Activated CD4-positive, alpha-beta T cell treated with anti-CD3 and anti-CD28 coated beads for 1 hour (primary cell): Measurements from ENCODE around the gene GREM1.

ENCODE experiments used
- DNase-seq: peaks from one replicate; pipeline ENCODE4 v3.0.0-alpha.2; 2020

Gene GREM1

DNA sequence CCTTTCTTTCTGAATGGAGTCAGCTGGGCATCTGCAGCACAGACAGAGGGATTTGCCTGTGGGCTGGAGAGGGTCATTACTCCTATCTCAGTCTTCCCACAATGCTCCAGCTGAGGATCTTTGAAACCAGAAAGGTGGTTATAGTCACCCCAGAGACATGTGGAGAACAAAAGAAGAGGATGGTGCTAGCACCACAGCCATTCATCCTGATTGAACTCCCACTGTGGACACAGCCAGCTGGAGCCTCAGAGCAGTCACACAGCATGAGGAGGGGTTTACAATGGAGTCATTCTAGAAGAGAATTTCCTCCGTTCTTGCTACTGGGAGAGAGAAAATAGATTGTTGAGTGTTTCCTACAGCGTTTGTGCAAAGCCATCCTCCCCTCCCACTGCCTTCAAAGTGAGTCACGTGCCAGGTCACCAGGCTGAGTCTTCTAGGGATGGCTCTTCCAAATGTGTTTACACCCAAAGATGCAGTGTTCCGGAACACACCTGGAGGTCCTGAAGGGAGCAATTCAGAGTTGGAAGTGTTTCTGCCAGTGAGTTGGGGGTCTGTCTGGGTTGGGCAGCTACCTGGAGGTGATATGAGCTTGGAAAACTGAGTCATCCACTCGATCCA is 18.9 kb upstream of the GREM1 start:
- no peak for DNase-seq

DNA sequence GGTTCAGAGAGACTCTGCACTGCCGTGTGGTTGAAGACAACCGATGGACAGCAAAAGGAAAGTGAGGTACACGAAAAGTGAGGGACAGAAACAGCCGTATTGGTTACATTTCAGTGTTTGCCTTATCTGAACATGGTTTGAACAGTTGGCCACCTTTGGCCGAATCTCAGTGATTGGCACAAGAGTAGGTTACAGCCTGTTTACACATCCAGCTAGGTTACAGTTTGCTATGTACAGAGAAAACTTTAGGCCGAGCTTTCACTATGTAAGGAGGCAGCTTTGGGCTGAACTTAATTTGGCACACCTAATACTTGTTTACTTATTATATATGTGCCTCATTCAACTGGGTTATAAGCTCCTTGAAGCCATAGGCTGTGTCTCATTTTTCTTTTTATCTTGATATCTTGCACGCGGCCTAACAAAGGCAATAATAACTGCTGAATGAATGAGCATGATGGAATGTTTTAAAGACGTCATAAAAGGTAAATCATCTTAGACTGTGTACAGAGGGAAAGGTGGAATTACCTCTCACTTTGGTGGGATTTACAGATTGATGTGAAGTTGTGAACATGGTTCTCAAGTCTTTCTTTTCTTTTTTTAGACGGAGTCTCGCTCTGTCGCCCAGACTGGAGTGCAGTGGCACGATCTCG is 17.2 kb upstream of the GREM1 start:
- DNase-seq, result no peak

DNA sequence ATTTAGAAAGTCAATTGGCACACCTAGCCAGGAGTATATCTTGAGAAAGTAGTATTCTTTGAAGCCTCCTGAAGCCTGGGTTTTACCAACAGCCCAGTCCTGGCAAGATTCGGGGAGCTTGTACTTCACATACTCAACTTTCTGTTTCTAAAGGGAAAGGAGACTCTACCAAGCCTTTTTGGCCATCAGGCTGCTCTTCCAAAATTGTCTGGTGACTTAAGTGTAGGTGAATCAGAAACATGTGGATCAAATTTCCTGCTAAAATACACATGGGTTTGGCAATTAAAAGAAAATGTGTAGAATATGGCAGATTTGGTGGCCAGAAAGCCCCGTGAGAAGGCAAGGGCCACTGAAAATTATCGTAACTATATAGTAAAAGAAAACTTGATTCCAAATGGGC is 15.9 kb upstream of the GREM1 start:
- no peak for DNase-seq

DNA sequence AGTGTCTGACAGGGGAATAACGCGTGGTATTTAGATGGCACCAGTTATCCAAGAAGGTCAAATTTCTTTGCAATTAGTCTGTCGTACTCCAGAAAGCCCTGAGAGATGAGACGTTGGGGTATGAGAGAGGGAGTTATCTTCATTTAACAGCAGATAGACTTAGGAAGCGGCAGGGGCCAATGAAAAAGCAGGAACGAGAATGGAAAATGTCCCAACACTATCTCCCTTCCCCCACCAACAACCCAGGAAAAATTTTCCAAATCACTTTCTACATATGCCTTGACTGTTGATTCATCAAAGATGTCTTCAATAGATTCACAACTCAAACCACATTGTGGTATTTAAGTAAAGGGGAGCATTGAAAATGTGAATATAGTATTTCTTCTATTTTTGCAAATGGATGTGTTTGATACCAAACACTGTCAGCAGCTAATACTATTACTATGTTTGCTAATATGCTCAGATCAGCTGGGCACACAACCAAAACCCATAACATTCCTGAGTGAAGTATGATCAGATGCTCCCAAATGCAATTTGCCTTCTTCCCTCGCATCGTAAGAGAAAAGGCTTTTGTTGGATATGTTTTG is 13.3 kb upstream of the GREM1 start:
- no peak for DNase-seq

DNA sequence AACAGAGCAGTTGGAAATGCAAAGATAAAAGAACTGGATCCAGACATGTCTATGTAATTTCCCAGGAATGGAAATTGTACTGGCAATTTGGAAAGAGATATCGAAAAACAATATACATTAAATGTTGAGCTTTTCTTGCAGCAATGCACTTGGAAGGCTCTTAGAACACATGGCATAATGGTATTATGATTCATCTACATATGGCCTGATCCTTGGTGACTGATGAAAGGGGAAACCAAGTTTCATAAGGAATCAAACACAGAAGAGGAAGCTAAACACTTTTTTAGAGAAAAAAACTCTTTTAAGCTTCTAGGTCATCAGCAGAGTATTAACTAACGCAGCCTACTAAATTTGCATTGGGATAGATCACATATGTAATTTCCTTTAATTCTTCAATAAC is 12.4 kb upstream of the GREM1 start:
- DNase-seq, result no peak

DNA sequence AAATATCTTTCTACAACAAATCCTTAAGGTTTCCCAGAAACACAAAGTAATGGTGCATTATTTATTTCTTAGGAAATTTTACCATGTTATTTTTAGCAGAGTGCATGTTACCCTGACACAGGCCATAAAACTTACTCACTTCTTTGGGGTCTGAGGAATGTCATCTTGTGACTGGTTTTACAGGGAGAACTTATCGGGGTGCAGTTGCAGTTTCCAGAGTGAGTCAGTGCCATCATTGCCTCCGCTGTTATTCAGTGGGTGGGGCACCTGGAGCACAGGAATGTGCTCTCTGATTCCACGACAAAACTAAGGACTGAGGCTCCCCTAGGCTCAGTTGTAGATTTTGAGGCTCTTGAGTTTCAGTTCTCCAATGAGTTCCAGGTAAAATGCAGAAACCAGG is 11.1 kb upstream of the GREM1 start:
- DNase-seq, result no peak

DNA sequence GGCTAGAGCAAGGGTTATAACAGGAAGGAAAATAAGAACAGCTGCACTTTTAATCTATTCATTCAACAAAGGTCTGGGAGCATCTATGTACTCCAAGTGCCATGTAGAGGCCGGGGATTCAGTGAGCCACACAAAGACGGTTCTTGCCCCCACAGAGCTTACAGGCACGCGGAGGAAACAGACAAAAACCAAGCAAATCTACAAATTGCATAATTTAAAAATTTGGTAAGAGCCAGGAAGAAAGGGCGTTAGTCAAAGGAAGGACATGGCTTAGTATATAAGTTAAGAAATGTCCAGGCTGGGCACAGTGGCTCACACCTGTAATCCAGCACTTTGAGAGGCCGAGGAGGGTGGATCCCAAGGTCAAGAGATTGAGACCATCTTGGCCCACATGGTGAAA is 10.4 kb upstream of the GREM1 start:
- no peak for DNase-seq

DNA sequence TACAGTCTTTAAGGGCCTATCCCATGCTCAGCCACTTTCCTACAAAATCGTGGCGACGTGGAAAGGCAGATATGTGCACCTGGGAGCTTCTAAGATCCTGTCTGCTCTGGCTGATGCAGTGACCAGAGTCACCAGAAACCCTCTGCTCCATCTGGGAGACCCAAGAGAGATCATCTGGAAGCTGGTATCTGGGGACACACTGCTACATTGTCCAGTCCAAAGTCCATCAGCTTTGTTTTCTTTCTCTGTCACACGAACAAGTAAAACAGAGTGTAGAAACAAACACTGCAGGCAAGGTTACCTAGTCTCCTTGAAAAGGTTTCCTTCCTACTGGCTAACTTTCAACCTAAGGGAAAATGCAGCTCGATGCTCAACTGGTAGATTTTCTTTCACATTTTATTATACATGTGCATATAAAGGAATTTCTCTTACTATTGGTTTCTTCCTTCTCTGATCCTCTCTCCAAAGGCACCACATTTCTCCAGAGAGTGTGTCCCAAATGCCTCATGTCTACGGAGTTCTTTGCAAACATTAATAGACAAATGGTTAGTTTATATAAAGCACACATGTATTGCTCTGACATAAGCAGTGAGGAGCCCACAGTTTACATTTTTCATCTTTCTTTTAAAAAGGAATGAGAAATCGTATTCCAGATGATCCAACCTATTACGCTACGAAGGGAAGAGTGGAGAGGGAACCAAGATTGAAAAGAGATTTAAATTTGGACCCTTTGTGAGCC is 8.3 kb upstream of the GREM1 start:
- no peak for DNase-seq

DNA sequence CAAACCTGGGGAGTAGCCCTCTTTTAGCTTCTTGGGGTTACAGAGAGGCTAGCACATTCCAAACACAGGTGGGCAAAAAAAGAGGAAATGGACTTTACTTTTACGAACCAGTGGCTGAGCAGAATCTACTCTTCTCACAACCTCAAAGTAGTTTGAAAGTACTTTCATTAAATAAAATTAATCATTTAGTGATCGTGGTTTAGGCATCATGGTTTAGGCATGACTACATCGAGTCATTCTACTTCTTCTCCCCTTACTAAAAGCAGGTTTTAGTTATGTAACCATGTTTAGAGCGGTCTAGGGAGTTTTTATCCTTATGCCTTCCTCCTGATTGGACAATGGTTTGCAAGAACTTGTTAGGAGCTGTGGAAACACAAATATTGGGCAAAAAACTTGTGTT is 2.5 kb upstream of the GREM1 start:
- no peak for DNase-seq

DNA sequence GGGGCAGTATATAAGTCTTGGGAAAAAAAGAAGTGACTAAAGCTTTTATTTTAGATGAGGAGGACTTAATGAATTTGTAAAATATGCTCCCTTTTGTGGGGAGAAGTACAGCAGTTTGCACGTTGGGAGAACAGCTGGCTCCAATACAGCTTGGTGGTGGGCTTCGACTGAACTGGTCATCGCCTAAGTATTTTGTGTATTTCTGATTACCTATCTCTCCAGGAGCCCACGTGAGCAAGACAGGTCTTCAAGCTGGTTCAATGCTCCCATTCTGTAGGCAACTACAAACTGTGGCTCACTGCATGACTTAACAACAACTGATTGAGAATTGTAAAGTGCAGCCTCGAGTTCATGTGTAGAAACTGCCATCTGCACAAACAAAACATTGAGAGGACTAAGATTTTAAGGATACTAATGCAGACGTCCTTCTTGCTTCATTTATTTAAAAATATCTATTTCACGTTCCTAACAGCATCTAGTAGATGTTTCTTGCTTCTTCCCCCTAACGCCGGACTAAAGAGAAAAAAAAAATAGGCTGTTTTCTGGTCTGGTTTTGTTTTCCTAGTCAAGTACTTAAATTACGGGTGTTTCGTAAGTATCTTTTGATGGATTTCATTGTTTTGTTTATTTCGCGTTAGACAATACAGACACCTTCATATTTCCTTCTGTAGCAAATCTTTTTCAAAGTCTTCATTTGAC is 1.4 kb upstream of the GREM1 start:
- no peak for DNase-seq

DNA sequence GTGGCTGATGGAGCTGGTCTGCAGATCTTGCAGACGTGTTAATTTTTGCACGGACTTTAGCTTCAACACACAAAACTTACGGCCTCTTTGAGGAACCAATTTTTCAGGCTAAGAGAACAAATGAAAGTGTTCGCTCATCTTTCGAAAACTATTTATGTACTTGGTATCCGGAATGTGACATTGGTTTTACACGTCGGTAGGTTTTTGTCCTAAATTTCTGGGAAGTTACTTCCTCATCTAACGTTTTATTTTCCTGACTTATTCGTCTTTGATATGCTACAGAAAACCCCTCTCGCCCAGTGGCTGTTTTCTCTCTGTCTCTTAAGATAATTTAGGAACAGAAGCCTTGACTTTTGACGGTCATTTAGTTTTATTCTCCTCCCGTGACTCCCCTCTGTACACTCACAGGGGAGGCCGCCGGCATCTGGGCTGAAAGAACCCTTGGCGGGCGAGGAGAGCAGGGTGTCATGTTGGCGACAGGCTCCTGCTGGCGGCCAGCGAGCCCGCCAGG is 834 bp upstream of the GREM1 start:
- no peak for DNase-seq

DNA sequence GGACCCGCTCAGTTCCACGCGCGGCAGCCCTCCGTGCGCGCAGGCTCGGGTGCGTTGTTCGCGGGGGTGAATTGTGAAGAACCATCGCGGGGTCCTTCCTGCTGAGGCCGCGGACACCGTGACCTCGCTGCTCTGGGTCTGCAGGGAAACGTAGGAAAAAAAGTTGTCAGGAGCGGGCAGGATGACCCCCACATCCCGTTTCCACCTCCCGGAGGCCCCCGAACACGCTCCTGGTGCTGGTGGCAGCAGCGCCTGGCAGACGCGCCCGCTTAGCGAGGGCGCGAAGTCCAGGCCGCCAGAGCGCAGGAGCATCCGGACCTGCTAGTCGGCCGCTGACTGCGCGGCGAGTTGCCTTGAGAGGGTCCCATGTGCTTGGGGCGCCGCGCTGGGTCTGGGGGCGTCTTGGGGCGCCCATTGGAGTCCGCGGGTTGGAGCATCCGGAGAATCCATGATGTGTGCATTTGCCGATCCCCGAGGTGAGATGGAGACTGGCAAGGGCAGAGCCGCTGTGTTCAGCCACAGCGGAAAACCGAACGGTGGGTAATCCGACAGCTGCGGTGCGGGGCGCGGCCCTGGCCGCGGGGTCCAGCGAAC is 520 bp downstream of the GREM1 start:
- no peak for DNase-seq

DNA sequence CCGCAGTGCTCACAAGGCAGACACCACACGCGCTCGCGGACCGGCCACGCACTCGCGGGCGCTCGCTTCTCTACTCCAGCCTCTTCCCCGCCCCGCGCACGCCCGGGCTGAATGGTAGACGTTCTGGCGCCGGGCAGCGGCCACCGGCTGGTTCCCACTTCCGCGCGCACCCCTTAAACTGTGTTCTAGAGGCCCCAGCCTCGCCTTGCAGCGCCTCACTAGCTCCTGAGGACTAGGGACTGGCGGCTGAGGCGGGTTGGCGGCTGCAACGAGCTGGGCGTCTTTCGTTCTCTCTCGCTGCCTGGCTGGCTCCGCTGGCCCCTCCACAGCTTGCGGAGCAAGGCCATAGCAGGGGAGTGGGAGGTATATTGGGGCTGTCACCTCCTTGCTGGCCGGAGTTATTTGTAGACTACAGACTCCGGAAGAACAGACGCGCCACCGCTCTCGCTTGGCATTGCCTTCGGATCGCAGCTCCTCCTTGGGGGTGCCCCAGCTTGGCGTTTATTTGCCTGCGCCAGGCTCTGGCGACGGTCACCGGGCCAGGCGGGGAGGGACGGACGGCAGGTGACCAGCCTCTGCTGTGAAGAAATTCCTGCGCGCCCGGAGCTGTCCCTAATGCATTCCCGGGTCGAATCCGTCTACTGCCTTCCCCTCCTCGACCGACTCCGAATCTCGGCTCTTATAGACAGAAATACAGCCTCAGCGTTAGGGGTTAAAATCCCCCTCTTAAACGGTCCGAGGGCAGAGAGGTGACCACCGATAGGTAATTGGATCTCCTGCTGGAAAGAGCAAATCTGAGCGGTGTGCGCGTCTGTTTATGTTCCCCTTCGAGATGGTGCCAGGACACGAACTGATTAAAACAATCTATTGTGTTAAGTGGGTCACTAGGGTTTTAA is 1.3 kb downstream of the GREM1 start:
- DNase-seq, result no peak

DNA sequence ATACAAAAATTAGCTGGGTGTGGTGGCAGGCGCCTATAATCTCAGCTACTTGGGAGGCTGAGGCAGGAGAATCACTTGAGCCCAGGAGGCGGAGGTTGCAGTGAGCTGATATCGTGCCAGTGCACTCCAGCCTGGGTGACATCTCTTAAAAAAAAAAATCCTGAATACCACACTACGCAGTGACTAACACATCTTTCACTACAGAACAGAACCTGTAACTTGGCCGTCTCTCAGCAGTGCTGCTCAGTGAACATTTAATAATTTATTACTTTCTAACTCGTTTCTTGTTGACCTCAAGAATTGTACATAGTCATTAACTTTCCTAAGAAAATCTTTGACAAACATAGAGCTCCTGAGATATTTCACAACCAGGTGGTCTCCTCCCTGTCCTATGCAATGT is 3.8 kb downstream of the GREM1 start:
- DNase-seq, result no peak

DNA sequence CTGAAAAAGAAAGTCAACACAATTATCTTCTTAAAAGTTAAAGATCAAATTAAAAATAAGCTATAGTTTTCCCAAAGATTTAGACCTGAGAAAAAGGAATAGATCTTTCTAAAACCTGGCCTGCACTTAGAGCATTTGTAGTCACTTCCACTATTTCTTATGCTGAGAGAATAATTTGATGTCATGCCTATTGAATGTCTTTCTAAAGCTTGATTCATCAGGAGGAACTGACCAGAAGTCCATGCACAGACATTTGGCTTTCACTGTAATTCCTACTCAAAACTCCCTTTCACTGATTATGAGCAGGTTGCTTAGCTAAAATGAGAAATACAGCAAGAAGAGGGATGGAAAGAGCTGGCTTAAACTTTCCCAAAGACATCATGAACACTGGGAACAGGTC is 4.3 kb downstream of the GREM1 start:
- no peak for DNase-seq

DNA sequence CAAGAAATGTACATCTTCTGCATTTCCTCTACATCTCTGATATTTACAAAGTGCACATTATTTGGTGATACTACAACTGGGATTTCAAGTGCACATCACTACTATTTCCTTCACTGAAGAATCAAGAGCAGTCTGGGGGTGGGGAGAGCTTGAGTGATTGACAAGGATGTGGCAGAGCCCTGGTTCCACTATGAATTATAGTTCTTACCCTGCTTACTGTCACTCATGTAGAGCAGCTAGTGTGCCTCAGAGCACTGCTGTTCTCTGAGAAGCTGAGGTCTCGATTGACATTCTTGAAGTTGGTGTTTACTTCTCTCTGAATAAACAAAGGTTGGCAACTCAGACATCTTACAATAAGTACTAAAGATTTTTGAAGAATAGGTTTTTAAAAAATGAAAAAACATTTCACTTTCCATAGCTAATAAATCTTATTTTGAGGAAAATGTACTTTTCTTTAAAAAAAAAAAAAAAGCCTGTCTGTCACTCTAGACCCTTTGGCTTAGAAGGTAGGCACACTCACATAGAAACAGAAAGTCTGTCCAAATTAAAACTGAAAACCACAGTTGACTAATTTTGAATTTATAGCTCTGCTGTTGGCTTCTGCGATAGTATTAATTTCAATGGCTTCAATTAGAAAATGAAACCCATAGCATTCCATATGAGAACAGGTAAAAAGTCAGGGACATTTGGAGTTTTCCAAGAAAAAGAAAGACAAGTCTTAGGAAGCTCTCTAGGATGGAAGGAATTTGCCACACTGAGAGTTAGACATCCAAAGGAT is 5.6 kb downstream of the GREM1 start:
- no peak for DNase-seq

DNA sequence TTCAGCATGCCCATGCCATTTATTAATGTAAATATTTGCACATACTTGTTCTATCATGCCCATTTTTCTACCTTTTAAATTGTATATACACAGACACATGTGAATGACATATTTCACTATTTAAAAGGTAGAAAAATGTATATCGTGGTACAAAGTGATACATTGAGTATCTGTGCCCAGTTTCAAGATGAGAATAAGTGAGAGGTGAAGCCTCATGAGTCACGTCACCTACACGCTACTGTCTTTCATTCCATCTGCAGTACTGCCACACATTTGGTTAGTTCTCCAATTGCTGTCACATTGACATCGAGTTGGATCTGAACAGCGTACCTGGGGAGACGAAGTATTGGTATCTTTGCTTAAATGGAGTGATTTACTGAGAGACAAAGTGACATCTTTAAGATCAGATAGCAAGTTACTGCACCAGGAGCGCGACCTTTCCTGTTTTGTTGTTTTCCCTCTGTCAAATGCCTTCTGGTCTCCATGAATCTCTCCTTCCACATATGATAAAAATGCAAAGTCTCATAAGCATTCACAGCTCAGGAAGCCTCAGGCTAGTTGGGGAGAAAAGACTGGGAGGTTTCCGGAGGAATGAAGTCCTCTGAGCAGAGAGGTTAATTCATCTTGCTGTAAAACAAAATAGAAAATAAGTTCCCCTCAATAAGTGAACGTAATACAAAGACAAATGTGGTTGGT is 12.0 kb downstream of the GREM1 start:
- no peak for DNase-seq

DNA sequence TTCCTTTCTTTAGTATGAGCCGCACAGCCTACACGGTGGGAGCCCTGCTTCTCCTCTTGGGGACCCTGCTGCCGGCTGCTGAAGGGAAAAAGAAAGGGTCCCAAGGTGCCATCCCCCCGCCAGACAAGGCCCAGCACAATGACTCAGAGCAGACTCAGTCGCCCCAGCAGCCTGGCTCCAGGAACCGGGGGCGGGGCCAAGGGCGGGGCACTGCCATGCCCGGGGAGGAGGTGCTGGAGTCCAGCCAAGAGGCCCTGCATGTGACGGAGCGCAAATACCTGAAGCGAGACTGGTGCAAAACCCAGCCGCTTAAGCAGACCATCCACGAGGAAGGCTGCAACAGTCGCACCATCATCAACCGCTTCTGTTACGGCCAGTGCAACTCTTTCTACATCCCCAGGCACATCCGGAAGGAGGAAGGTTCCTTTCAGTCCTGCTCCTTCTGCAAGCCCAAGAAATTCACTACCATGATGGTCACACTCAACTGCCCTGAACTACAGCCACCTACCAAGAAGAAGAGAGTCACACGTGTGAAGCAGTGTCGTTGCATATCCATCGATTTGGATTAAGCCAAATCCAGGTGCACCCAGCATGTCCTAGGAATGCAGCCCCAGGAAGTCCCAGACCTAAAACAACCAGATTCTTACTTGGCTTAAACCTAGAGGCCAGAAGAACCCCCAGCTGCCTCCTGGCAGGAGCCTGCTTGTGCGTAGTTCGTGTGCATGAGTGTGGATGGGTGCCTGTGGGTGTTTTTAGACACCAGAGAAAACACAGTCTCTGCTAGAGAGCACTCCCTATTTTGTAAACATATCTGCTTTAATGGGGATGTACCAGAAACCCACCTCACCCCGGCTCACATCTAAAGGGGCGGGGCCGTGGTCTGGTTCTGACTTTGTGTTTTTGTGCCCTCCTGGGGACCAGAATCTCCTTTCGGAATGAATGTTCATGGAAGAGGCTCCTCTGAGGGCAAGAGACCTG is 13.2 kb downstream of the GREM1 start:
- no peak for DNase-seq

DNA sequence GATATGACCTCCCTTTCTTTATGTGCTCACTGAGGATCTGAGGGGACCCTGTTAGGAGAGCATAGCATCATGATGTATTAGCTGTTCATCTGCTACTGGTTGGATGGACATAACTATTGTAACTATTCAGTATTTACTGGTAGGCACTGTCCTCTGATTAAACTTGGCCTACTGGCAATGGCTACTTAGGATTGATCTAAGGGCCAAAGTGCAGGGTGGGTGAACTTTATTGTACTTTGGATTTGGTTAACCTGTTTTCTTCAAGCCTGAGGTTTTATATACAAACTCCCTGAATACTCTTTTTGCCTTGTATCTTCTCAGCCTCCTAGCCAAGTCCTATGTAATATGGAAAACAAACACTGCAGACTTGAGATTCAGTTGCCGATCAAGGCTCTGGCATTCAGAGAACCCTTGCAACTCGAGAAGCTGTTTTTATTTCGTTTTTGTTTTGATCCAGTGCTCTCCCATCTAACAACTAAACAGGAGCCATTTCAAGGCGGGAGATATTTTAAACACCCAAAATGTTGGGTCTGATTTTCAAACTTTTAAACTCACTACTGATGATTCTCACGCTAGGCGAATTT is 14.9 kb downstream of the GREM1 start:
- no peak for DNase-seq
